Breast epithelium (tissue), 4 donors: ENCODE measurements around the gene PAIP2. TPM values are rescaled to one million over a fixed set of nuclear protein-coding genes. Genes with fewer than 3 reads are reported as not detected.
A peak's percentile ranks its signal among the peaks of the same experiment; 100 is the strongest.
"Not testable (repeated sequence)": the region's sequence is repeated elsewhere in the genome, so short reads cannot be mapped to it uniquely, and the experiment has no call there.

ENCODE experiments used
- DNase-seq, 2 donors: peaks; one replicate each; pipeline ENCODE4 v3.0.0-alpha.2; 2019; ENCODE audit warnings: low spot score in 2 of 2
- H3K27ac ChIP-seq, 2 donors: fragments of 200-600 bp; sonication (generic) in 1 of 2; one replicate each; pipeline ENCODE4 v1.5.1; 2016 to 2019; ENCODE audit warnings: mild to moderate bottlenecking in 1 of 2
- H3K27me3 ChIP-seq, 2 donors: fragments of 200-600 bp; sonication (generic) in 1 of 2; one replicate each; pipeline versions ENCODE4 v1.5.1 to v1.6.0; 2017 to 2019; ENCODE audit warnings: control low read depth in 1 of 2, mild to moderate bottlenecking in 1 of 2
- H3K36me3 ChIP-seq: fragments of 200-600 bp; one replicate; pipeline ENCODE4 v1.5.1; 2019
- H3K4me1 ChIP-seq, 2 donors: fragments of 200-600 bp; sonication (generic); one replicate each; pipeline ENCODE4 v1.5.1; 2016 to 2019; ENCODE audit warnings: control low read depth in 1 of 2
- H3K4me3 ChIP-seq, 3 donors: fragments of 200-600 bp; sonication (generic); 1 replicate in 2 of 3; 2 replicates in 1 of 3; pipeline ENCODE4 v1.5.1; 2016 to 2019; ENCODE audit warnings: mild to moderate bottlenecking in 3 of 3, moderate library complexity in 2 of 3
- H3K9me3 ChIP-seq, 2 donors: fragments of 200-600 bp; sonication (generic) in 1 of 2; one replicate each; pipeline ENCODE4 v1.5.1; 2016 to 2019; ENCODE audit warnings: control low read depth in 1 of 2
- POLR2A ChIP-seq: fragments of 450-650 bp; IDR thresholded peaks from one replicate; pipeline ENCODE4 v1.6.1; 2016; ENCODE audit warnings: antibody characterized with exemption, mild to moderate bottlenecking, moderate library complexity
- POLR2AphosphoS5 ChIP-seq, 3 donors: sonication (generic); formaldehyde crosslinking; IDR thresholded peaks; one replicate each; pipeline ENCODE4 v1.6.1; 2017; ENCODE audit warnings: antibody characterized with exemption in 3 of 3
- intact Hi-C: fragments of 100-400 bp; cut with DNase I; formaldehyde crosslinking; loops from one replicate; pipeline ENCODE4 v1.15.1; 2023; ENCODE audit warnings: low total_unique reads
- total RNA-seq, 3 donors: library from RNA; depleted of rRNA; stranded (reverse); fragments of >200 nt; gene quantifications; one replicate each; pipeline ENCODE4 v1.1.0, GENCODE V29; 2016
- TF ChIP-seq, protein P1 (sequence below), 3 donors: fragments of 450-650 bp; IDR thresholded peaks; one replicate each; pipeline ENCODE4 v1.5.1; 2016 to 2017; ENCODE audit warnings: antibody characterized with exemption in 3 of 3, mild to moderate bottlenecking in 3 of 3, moderate library complexity in 3 of 3

PAIP2 gene
- total RNA-seq, 3 donors from 2014 or later = 86.3 to 95.4 (median 95.0) TPM

DNA sequence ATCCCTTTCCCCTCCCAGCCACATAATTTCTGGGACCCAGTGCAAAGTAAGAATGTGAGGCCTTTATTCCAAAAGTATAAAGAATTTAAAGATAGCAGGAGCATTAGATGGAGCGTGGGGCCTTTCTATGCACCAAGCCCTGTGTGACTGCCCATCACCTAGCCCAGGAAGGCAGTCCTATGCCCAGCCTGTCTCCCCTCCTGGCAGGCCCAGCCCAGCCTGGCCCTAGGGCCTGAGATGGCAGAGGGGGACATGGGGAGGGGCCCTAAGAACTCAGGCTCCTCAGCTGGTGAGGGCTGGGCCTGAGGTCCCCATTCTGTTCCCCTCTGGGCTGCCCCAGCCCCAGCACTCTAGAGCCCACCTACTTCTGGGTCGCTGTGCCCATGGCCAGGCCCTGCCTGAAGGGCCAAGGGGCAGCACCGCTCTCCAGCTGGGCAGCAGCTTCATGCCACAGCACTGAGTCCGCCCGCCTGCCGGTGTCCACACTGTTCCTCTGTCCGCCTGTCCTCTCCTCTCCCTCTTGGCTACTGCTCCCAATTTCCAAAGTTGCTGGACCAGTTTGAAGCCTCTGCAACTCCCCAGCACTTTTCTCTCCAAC is 42.4 kb downstream of the PAIP2 start:
- Histone ChIP-seq H3K27me3 (no peaks in the 10 kb centered on the region), H3K4me3 (no peak overlapping the region), H3K4me1 (peaks cover 0 to 20% of the 10 kb centered on the region in 2 donors), H3K9me3 (no peaks in the 10 kb centered on the region), H3K27ac (peak overlapping the region; percentile 59 to 83), H3K36me3 (no peaks in the 10 kb centered on the region)
- TF ChIP-seq, protein P1, sequence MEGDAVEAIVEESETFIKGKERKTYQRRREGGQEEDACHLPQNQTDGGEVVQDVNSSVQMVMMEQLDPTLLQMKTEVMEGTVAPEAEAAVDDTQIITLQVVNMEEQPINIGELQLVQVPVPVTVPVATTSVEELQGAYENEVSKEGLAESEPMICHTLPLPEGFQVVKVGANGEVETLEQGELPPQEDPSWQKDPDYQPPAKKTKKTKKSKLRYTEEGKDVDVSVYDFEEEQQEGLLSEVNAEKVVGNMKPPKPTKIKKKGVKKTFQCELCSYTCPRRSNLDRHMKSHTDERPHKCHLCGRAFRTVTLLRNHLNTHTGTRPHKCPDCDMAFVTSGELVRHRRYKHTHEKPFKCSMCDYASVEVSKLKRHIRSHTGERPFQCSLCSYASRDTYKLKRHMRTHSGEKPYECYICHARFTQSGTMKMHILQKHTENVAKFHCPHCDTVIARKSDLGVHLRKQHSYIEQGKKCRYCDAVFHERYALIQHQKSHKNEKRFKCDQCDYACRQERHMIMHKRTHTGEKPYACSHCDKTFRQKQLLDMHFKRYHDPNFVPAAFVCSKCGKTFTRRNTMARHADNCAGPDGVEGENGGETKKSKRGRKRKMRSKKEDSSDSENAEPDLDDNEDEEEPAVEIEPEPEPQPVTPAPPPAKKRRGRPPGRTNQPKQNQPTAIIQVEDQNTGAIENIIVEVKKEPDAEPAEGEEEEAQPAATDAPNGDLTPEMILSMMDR (IDR thresholded peaks at IDR 0.05) = no peak
- TF ChIP-seq POLR2AphosphoS5 (IDR thresholded peaks at IDR 0.05) (no peak), POLR2A (no peak)
- DNase-seq = no peak
- intact Hi-C loops = no loop called here

DNA sequence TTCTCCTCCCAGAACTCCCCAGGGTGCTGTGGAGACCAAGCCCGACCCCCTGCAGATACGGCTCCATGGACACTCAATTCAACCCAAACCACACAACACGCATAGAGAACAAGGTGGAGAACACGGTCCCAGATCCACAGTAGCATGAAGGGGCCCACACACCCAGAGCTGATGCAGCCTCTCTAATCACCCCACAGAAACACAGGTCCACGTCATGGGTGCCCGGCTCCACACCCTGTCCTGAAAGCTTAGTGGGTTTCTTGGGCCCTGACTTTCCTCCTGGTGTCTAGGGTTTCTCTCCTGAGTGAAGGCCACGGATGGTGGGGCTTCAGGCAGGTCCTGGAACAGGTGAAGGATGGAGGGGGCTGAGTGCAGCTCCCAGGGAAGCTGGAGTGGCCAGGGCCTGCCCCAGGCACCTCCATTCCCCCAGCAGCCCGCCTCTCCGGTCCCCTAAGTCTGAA is 43.0 kb downstream of the PAIP2 start:
- Histone ChIP-seq H3K27me3 (no peaks in the 10 kb centered on the region), H3K36me3 (no peaks in the 10 kb centered on the region), H3K9me3 (no peaks in the 10 kb centered on the region), H3K27ac (peak overlapping the region; percentile 59 to 83), H3K4me3 (peak overlapping the region; percentile 26 to 59 (median 33)), H3K4me1 (peaks cover 0 to 20% of the 10 kb centered on the region in 2 donors)
- TF ChIP-seq, protein P1 (IDR thresholded peaks at IDR 0.05) = no peak
- no peak for TF ChIP-seq POLR2A
- no peak for TF ChIP-seq POLR2AphosphoS5 (IDR thresholded peaks at IDR 0.05)
- intact Hi-C loops = no loop called here
- no peak for DNase-seq

GRCh38 chr5:139385061-139386049 is 43.7 kb downstream of the PAIP2 start:
- peaks cover 0 to 20% of the 10 kb centered on the region in 2 donors for H3K4me1 ChIP-seq
- H3K27me3 ChIP-seq = no peaks in the 10 kb centered on the region
- DNase-seq = no peak
- H3K4me3 ChIP-seq = peak overlapping the region; percentile 26 to 59 (median 33)
- intact Hi-C loops = no loop called here
- H3K27ac ChIP-seq = peak overlapping the region; percentile 59 to 83
- TF ChIP-seq, protein P1 (IDR thresholded peaks at IDR 0.05) = no peak
- TF ChIP-seq POLR2A (no peak), POLR2AphosphoS5 (IDR thresholded peaks at IDR 0.05) (no peak)
- H3K36me3 ChIP-seq = no peaks in the 10 kb centered on the region
- no peaks in the 10 kb centered on the region for H3K9me3 ChIP-seq

DNA sequence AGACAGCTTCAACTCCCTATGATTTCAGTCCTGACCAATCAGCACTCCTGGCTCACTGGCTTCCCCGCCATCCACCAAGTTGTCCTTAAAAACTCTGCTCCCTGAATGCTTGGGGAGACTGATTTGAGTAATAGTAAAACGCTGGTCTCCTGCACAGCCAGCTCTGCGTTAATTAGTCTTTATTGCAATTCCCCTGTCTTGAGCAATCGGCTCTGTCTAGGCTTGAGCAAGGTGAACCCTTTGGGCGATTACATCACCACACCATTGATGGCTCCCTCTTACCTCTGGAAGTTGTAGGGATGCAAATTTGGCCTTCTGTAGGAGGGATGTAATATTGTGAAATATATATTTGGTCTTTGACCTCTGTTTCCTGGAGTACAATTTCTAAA is 44.4 kb downstream of the PAIP2 start:
- no peaks in the 10 kb centered on the region for H3K27me3 ChIP-seq
- intact Hi-C loops = no loop called here
- H3K27ac ChIP-seq = peak overlapping the region in 1 of 2 donors; percentile 83
- no peaks in the 10 kb centered on the region for H3K9me3 ChIP-seq
- H3K4me3 ChIP-seq = no peak overlapping the region
- DNase-seq = no peak
- no peaks in the 10 kb centered on the region for H3K36me3 ChIP-seq
- TF ChIP-seq POLR2A (no peak), POLR2AphosphoS5 (IDR thresholded peaks at IDR 0.05) (no peak)
- TF ChIP-seq, protein P1 (IDR thresholded peaks at IDR 0.05) = no peak
- H3K4me1 ChIP-seq = peaks cover 0 to 20% of the 10 kb centered on the region in 2 donors

- H3K9me3 ChIP-seq, H3K27me3 ChIP-seq, intact Hi-C loops, H3K27ac ChIP-seq, H3K36me3 ChIP-seq, DNase-seq, H3K4me3 ChIP-seq: not testable (repeated sequence)
- H3K4me1 ChIP-seq = peaks cover 0 to 22% of the 10 kb centered on the region in 2 donors
Observed at GRCh38 chr5:139386956-139387355, 45.3 kb downstream of the PAIP2 start.
